Activated gamma-delta T cell treated with Interleukin-2 at 50 U/mL for 16 hours (primary cell): Measurements from ENCODE around the gene WNT6.
"Not testable (repeated sequence)": the region's sequence is repeated elsewhere in the genome, so short reads cannot be mapped to it uniquely, and the experiment has no call there.

ENCODE experiments used
- DNase-seq: peaks from one replicate; pipeline ENCODE4 v3.0.0-alpha.2; 2020

WNT6 gene

GRCh38 chr2:218831378-218831990 lies 28.1 kb upstream of the WNT6 start, which contains the start of gene PRKAG3:
PRKAG3 (minus strand) TSS chr2:218831803.
- no peak for DNase-seq

DNA sequence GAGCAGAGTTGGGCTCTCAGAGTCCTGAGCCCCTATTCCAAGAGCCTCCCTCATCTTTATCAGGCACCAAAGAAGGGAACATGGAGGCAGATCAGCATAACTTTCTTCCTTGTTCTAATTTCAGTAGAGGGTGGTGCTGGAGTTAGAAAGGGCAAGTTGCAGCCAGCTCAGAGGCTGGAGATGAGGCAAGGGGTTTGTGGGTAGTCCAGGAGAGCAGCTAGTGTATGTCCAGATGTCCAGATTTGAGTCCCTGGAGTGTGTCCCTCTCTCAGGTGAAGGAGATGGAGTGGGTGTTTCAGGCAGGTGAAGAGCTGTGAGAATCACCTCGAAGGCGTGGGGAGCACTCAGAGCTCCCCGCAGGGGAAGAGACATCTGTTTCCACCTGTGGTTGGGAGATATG lies 27.5 kb upstream of the WNT6 start:
- DNase-seq: no peak

- no peak for DNase-seq
Measured at GRCh38 chr2:218832520-218832919, 27.1 kb upstream of the WNT6 start.

DNA sequence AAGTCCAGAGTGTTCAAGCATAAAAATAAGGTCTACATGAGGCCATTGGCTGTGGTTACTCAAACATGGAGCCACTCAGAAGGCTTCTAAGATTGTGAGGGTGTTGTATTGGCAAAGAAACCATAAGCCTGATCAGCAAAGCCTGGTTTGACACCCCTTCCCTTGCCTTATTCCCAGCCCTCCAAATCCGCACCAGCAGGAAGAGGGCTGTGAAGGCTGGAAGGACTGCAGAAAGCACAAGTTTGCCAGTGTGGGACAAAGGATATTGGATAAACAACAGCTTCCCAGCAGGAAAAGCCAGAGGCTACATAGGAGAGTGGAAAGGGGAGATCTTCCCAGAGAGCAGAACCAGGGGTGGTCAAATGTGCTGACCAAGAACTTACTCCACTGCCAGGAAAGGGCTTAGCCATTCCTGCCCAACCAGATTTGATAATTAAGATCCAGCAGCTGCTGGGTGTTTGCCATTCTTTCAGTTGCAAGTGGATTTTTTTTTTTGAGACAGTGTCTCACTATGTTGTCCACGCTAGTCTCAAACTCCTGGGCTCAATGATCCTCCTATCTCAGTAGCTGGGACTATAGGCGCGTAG lies 26.5 kb upstream of the WNT6 start:
- DNase-seq: no peak

DNA sequence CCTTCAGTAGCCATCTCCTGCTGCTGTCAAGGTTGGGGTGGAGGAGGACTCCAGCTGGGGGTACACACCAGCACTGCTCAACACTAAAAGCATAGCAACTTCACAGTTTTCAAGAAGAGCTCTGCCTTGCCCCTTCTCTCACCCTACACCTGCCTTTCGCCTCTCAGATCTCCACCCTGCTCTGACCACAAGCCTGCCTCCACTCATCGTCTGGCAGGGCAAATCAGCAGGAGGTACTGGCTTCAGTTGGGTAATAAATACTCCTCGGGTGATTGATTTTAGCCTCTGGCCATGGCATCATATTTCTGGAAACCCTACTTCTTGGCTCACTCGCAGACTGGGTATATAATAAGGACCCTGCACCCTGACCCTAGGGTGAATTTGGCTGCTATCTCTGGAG lies 24.9 kb upstream of the WNT6 start:
- DNase-seq: no peak

DNA sequence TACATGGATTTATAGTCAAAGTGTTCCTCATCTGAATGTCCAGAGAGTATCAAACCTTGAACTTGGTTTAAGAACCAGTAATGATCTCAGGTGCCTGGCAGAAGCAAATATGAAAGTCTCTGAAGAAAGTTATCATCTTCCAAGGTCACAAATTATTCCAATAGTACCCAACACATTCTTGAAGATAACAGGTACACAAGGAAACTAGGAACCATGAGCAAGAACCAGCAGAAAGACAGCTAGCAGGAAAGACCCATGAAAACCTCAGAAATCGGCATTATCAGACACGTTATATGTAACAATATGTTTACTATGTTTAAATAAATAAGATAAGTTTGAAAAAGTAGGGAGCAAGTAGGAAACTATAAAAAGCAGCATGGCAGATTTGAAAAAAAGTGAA lies 22.1 kb upstream of the WNT6 start:
- DNase-seq: no peak

DNA sequence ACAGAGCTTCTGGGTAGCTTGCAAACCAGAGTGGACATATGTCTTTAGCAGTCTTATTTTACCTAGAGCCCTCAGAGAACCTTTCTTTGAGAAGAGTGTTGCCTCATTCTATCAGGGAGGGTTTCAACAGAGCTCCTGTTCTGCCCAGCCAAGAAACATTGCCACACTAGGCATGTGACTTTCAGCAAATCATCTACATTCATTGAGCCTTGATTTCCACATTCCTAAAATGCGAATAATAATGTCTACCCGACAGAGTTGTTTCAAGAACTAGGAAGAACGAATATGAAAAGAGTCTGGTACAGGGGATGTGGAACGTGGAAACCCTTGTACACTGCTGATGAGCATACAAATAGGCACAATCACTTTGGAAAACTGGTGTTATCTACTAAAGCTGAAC lies 20.2 kb upstream of the WNT6 start:
- no peak for DNase-seq

DNA sequence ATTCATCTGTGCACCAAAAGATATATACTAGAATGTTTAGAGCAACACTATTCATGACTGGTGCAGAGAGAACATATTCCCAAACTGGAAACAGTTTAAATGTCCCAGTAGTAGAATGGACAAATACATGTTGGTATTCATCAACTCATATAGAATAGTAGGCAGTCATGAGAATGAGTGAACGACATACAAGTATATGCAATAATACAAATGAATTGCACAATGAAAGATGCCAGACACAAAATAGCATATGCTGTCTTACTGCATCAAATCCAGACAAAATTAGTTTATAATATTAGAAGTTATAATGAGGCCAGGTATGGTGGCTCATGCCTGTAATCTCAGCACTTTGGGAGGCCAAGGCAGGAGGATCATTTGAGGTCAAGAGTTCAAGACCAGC lies 19.7 kb upstream of the WNT6 start:
- DNase-seq: no peak

DNA sequence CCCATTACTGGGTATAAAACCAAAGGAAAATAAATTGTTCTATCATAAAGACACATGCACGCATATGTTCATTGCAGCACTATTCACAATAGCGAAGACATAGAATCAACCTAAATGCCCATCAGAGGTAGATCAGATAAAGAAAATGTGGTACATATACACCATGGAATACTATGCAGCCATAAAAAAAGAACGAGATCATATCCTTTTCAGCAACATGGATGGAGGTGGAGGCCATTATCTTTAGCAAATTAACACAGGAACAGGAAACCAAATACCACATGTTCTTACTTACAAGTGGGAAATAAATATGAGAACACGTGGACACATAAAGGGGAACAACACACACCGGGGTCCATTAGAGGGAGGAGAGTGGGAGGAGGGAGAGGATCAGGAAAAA lies 15.3 kb upstream of the WNT6 start:
- not testable (repeated sequence) for DNase-seq

DNA sequence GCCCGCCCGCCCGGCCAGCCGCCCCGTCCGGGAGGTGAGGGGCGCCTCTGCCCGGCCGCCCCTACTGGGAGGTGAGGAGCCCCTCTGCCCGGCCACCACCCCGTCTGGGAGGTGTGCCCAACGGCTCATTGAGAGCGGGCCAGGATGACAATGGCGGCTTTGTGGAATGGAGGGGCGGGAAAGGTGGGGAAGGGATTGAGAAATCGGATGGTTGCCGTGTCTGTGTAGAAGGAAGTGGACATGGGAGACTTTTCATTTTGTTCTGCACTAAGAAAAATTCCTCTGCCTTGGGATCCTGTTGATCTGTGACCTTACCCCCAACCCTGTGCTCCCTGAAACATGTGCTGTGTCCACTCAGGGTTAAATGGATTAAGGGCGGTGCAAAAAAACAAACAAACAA lies 12.6 kb upstream of the WNT6 start:
- not testable (repeated sequence) for DNase-seq

GRCh38 chr2:218849721-218850120 lies 9.9 kb upstream of the WNT6 start:
- no peak for DNase-seq

DNA sequence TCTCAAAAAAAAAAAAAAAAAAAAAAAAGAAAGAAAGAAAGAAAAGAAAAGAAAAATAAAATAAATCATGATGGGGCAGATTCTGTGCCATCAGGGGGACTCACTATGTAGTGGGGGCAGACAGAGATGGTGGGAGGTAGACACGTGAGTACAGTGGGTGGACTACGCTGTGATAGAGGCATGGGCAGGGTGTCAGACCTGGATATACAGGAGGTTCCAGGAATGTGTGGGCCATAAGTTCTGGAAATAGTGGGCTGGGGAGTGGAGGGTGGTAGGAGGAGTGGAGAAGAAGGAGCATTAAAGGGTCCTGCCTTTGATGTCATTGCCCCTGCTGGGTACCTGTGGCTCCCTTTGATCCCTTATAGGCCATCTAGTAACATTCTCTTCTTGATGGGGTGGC lies 8.8 kb upstream of the WNT6 start:
- no peak for DNase-seq

- no peak for DNase-seq
Measured at GRCh38 chr2:218851286-218851685, 8.3 kb upstream of the WNT6 start.

DNA sequence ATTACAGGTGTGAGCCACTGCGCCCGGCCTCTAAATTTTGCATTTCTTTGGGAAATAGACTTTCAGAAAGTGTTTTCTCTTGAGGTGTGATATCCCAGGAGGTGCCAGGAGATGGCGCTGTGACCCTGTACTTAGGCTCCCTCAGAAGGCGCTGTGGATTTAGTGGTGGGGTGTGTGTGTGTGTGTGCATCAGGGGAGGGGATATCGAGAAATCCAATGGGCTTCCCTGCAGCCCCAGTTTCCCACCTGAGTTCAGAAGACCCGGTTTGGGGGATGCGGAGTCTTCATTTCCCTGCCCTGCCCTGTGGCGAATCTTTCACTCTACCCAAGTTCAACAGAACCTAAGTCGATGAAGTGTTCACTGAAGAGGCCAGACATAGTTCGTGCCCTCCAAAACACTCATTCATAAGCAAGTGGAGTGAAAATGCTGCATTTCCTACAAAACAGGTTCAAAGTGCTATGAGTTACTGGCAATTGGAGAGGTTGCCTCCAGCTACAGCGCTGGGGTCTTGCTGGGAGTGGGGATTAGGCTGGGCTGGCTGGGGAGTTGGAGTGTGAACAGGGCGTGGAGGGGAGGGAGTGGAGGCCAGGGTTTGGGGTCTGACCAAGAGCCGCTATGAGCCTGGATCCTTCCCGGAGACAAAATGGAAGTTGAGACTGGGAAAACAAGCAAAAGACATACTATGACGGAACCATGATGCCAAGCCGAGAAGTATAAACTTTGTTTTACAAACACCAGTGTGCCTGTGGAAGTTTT lies 6.5 kb upstream of the WNT6 start:
- peak; percentile 57 for DNase-seq

- no peak for DNase-seq
Measured at GRCh38 chr2:218853766-218854165, 5.8 kb upstream of the WNT6 start.

- no peak for DNase-seq
Measured at GRCh38 chr2:218854860-218855259, 4.7 kb upstream of the WNT6 start.

- DNase-seq: no peak
Measured at GRCh38 chr2:218855305-218856166, 4.1 kb upstream of the WNT6 start.

DNA sequence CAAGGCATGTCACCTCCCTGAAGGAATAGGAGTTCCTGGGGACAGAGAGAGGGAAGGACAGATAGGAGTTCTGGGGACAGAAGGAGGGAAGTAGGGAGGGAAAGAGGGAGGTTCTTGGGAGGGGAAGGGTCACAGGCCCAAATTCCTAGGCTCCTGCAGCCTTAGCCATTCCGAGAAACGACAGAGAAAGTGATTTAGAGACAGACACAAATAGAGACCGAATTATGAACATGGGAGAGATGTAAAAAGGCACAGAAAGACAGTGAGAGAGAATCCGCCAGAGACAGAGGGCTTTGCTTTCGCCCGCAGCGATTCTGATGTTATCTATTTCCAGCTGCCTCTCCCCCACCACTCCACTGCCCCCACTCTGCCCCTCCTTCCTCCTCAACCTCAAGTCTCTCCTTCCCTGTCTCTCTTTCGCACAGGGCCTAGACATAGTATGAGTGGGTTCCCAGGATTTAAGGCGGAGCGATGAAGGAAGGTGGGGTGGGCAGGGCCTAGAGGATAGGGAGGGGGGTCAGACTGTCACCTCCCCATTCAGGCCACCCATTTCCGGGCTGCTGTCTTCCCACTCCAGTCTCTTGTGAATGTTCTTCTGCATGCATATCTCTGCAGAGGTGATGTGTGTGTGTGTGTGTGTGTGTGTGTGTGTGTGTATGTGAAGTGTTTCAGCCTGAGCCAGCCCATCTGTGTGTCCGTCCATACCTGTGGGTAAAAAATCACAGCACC lies 3.3 kb upstream of the WNT6 start:
- no peak for DNase-seq

GRCh38 chr2:218856896-218857243 lies 2.7 kb upstream of the WNT6 start:
- DNase-seq: no peak

DNA sequence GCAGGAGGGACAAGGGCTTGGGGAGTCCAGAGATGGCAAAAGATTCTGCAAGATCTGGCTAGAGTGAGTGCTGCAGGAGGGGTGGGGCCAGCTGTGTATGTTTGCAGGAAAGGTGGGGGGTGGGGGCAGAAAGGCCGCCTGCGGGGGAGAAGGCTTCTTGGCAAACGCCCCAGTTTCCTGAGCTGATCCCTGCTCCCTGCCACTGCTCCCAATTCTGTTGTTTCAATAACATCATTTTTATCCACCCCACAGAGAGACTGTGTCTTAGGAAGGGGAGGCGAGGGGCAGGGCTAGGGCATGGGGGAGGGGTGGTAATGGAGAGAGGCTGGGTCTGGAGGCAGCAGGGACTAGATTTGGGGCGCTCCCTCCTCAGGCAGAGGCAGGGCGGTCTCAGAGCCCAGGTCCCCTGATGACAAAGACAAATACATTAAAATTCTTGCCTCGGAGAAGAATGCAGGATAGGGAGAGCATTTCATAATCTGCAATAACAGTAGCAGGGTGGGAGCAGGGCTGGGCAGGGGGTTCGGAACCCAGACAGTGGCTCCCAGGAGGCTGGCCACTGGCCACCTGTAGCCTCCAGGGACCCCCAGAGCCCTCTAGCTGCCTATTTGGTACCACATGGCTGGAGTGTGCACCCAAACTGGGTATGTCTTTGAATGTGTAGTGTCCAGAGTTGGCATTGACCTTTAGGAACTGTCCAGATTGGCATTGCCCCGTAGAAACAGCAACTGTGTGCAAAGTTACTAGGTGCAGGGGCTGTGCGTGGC lies 2.1 kb upstream of the WNT6 start:
- no peak for DNase-seq

DNA sequence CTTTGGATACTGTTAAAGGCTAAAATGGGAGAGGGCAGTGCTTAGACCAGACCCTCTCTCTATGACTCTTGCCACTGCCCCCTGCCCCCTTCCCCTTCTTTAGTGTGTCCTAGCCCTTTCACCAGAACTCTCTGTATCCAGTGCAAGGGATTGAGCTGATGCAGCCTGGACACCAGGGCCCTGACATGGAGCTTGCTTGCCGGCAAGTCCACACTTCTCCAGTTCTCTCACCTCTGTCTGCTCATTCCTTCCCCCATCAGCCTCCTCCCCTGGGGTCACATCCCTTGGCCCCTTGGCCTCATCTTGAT lies 1.5 kb upstream of the WNT6 start:
- DNase-seq: no peak
